IPS-15b (cell line): ENCODE data around the gene FGD3.

ENCODE experiments used
- H3K27me3 ChIP-seq: one replicate; pipeline ENCODE4 v1.6.1; 2013; ENCODE audit warnings: low read length; ENCODE audit not compliant: control insufficient read depth, insufficient read depth
- H3K36me3 ChIP-seq: one replicate; pipeline ENCODE4 v1.6.1; 2013; ENCODE audit warnings: low read length; ENCODE audit not compliant: control insufficient read depth, insufficient read depth
- H3K4me1 ChIP-seq: one replicate; pipeline ENCODE4 v1.6.1; 2013; ENCODE audit warnings: mild to moderate bottlenecking, low read length; ENCODE audit not compliant: control insufficient read depth, insufficient read depth
- H3K4me3 ChIP-seq: one replicate; pipeline ENCODE4 v1.5.1; 2013; ENCODE audit warnings: low read depth, low read length
- H3K9ac ChIP-seq: one replicate; pipeline ENCODE4 v1.6.1; 2013; ENCODE audit warnings: low read depth, mild to moderate bottlenecking, low read length
- H3K9me3 ChIP-seq: one replicate; pipeline ENCODE4 v1.6.1; 2013; ENCODE audit warnings: mild to moderate bottlenecking, low read length; ENCODE audit not compliant: control insufficient read depth, insufficient read depth

FGD3 gene

GRCh38 chr9:93041108-93041802, 93.9 kb downstream of the FGD3 start:
- H3K4me3 ChIP-seq, result no peak overlapping the region

DNA sequence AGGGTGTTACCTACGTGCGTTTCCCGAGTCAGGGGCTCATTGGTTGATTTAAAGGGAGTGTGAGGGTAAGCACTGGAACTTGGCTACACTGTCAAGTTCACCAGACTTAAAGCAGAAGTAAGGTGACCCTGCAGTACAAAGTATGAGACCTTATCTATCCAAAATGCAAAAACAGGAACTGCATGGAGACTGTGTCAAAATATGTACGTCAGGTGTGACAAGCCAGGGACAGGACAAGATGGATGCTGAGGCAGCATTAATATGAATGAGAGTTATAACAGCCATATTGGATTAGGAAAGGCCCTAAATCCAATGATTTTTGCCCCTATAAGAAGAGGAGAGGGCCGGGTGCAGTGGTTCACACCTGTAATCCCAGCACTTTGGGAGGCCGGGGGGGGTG, 95.8 kb downstream of the FGD3 start:
- peaks cover under 1% of the 10 kb centered on the region for H3K4me1 ChIP-seq
- H3K9me3 ChIP-seq, result no peaks in the 10 kb centered on the region
- H3K9ac ChIP-seq, result no peak overlapping the region
- H3K36me3 ChIP-seq, result no peaks in the 10 kb centered on the region
- H3K27me3 ChIP-seq, result no peaks in the 10 kb centered on the region
- no peak overlapping the region for H3K4me3 ChIP-seq

More at GRCh38 chr9:93041108-93041802, 93.9 kb downstream of the FGD3 start:
- H3K4me1 ChIP-seq, result peaks cover 4% of the 10 kb centered on the region
- no peak overlapping the region for H3K9ac ChIP-seq
- no peaks in the 10 kb centered on the region for H3K9me3 ChIP-seq
- H3K27me3 ChIP-seq, result no peaks in the 10 kb centered on the region
- H3K36me3 ChIP-seq, result no peaks in the 10 kb centered on the region

DNA sequence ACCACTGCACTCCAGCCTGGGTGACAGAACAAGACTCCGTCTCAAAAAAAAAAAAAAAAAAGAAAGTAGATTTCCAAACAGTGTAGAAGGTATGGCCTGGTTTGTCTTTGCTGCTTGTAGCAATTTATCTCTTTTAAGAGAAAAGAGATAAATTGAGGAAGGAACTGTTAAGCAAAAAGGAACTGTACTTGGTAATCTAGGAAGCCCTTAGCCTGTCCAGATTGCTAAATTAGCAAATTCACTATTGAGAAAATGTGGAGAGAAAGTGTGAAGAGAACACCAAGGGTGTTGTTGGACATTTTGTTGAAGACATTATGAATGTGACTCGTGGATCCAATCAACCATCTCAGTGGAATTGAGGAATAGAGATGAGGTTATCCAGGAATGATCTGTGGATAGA, 98.2 kb downstream of the FGD3 start:
- H3K4me1 ChIP-seq, result no peaks in the 10 kb centered on the region
- no peaks in the 10 kb centered on the region for H3K36me3 ChIP-seq
- no peak overlapping the region for H3K4me3 ChIP-seq
- H3K27me3 ChIP-seq, result no peaks in the 10 kb centered on the region
- H3K9me3 ChIP-seq, result no peaks in the 10 kb centered on the region
- H3K9ac ChIP-seq, result no peak overlapping the region

- Histone ChIP-seq H3K27me3 (no peaks in the 10 kb centered on the region), H3K4me1 (peaks cover 6% of the 10 kb centered on the region), H3K9ac (no peak overlapping the region), H3K4me3 (no peak overlapping the region), H3K36me3 (no peaks in the 10 kb centered on the region), H3K9me3 (no peaks in the 10 kb centered on the region)
These were observed 101.5 kb downstream of the FGD3 start for GRCh38 chr9:93048566-93049448.

DNA sequence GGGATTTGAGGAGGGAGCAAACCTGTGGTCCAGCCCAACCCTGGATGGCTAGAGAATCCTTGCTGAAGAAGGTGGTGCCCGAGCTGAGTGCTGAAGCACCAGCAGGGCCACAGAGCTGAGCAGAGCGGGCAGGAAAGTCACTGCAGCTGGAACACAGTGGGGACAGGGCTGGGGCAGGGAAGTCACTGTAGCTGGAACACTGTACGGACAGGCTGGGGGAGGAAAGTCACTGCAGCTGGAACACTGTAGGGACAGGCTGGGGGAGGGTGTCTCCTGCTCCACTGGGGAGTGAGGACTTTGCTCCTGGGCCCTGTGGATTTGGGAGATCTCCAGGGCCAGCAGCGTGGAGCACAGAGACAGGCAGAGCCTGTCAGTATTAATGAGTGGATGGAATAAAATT, 102.2 kb downstream of the FGD3 start:
- Histone ChIP-seq H3K9ac (no peak overlapping the region), H3K4me3 (no peak overlapping the region), H3K9me3 (no peaks in the 10 kb centered on the region), H3K27me3 (no peaks in the 10 kb centered on the region), H3K4me1 (peaks cover 7% of the 10 kb centered on the region), H3K36me3 (no peaks in the 10 kb centered on the region)

GRCh38 chr9:93050231-93050630, 102.9 kb downstream of the FGD3 start:
- Histone ChIP-seq H3K9ac (no peak overlapping the region), H3K4me3 (no peak overlapping the region), H3K27me3 (no peaks in the 10 kb centered on the region), H3K36me3 (no peaks in the 10 kb centered on the region), H3K4me1 (peaks cover 7% of the 10 kb centered on the region), H3K9me3 (no peaks in the 10 kb centered on the region)

DNA sequence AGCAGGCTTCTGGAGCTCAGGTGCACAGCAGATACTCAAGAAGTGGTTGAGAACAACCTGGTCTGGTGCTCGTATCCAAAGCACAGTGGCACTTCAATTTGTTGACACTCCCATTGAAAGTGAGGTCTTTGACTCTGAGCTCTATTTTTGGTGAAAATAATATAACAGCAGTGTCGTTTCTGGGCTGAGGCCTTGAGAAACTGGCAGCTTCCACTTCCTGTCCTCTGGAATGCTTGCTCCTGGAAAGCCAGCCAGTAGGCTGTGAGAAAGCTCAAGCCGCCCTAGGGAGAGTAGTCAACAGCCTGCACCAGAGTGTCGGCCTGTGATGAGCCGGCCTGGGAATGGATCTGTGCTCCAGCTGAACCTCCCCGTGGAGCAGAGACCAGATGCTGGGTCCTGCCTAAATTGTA, 104.4 kb downstream of the FGD3 start:
- no peak overlapping the region for H3K9ac ChIP-seq
- no peak overlapping the region for H3K4me3 ChIP-seq
- H3K9me3 ChIP-seq, result no peaks in the 10 kb centered on the region
- peaks cover 7% of the 10 kb centered on the region for H3K4me1 ChIP-seq
- no peaks in the 10 kb centered on the region for H3K36me3 ChIP-seq
- H3K27me3 ChIP-seq, result no peaks in the 10 kb centered on the region

- Histone ChIP-seq H3K9ac (no peak overlapping the region), H3K4me1 (peaks cover 11% of the 10 kb centered on the region), H3K27me3 (no peaks in the 10 kb centered on the region), H3K4me3 (no peak overlapping the region), H3K9me3 (no peaks in the 10 kb centered on the region), H3K36me3 (no peaks in the 10 kb centered on the region)
These were observed 105.6 kb downstream of the FGD3 start for GRCh38 chr9:93052791-93053540.

- no peak overlapping the region for H3K4me3 ChIP-seq
- H3K9me3 ChIP-seq, result no peaks in the 10 kb centered on the region
- H3K27me3 ChIP-seq, result no peaks in the 10 kb centered on the region
- peaks cover 11% of the 10 kb centered on the region for H3K4me1 ChIP-seq
- no peaks in the 10 kb centered on the region for H3K36me3 ChIP-seq
- H3K9ac ChIP-seq, result no peak overlapping the region
These were observed 106.5 kb downstream of the FGD3 start for GRCh38 chr9:93053781-93054331.

- Histone ChIP-seq H3K9me3 (no peaks in the 10 kb centered on the region), H3K27me3 (peaks cover 3% of the 10 kb centered on the region), H3K4me3 (no peak overlapping the region), H3K36me3 (no peaks in the 10 kb centered on the region), H3K4me1 (peaks cover 11% of the 10 kb centered on the region), H3K9ac (no peak overlapping the region)
These were observed 107.7 kb downstream of the FGD3 start for GRCh38 chr9:93054758-93055704.
